Activated CD8-positive, alpha-beta memory T cell treated with anti-CD3 and anti-CD28 coated beads for 4 hours (primary cell): ENCODE results near the gene TTYH3.
"Not testable (repeated sequence)": the region's sequence is repeated elsewhere in the genome, so short reads cannot be mapped to it uniquely, and the experiment has no call there.

Source experiments
- DNase-seq, 2 donors: peaks; one replicate each; pipeline ENCODE4 v3.0.0-alpha.2; 2020; ENCODE audit warnings: low read depth in 2 of 2

Gene TTYH3

GRCh38 chr7:2602406-2603043 is 29.3 kb upstream of the TTYH3 start:
- DNase-seq = no peak

- no peak for DNase-seq
These were observed 28.5 kb upstream of the TTYH3 start for GRCh38 chr7:2603044-2603965.

GRCh38 chr7:2604608-2605174 is 27.1 kb upstream of the TTYH3 start:
- DNase-seq = no peak

- DNase-seq = no peak
These were observed 25.9 kb upstream of the TTYH3 start for GRCh38 chr7:2605608-2606538.

- DNase-seq = no peak
These were observed 25.2 kb upstream of the TTYH3 start for GRCh38 chr7:2606539-2606936.

- DNase-seq = no peak
These were observed 24.5 kb upstream of the TTYH3 start for GRCh38 chr7:2607122-2607922.

- DNase-seq = no peak
These were observed 23.6 kb upstream of the TTYH3 start for GRCh38 chr7:2607923-2608904.

- DNase-seq = no peak
These were observed 22.8 kb upstream of the TTYH3 start for GRCh38 chr7:2608921-2609411.

- DNase-seq = not testable (repeated sequence)
These were observed 22.1 kb upstream of the TTYH3 start for GRCh38 chr7:2609646-2610045.

- no peak for DNase-seq
These were observed 21.3 kb upstream of the TTYH3 start for GRCh38 chr7:2610466-2610865.

GRCh38 chr7:2610898-2611297 is 20.9 kb upstream of the TTYH3 start:
- no peak for DNase-seq

GRCh38 chr7:2611401-2611800 is 20.4 kb upstream of the TTYH3 start:
- DNase-seq = no peak

GRCh38 chr7:2611922-2612321 is 19.9 kb upstream of the TTYH3 start:
- no peak for DNase-seq

- DNase-seq = no peak
These were observed 19.2 kb upstream of the TTYH3 start for GRCh38 chr7:2612445-2613097.

GRCh38 chr7:2613098-2613930 is 18.5 kb upstream of the TTYH3 start:
- no peak for DNase-seq

- DNase-seq = no peak
These were observed 17.7 kb upstream of the TTYH3 start for GRCh38 chr7:2613931-2614600.

- DNase-seq = no peak
These were observed 17.0 kb upstream of the TTYH3 start for GRCh38 chr7:2614631-2615330.
